Measurements from ENCODE around the gene APOH. TPM values are rescaled to one million over a fixed set of nuclear protein-coding genes. Genes with fewer than 3 reads are reported as not detected.

APOH gene
- total RNA-seq, 1 donor from 2014 or later, result not detected

DNA sequence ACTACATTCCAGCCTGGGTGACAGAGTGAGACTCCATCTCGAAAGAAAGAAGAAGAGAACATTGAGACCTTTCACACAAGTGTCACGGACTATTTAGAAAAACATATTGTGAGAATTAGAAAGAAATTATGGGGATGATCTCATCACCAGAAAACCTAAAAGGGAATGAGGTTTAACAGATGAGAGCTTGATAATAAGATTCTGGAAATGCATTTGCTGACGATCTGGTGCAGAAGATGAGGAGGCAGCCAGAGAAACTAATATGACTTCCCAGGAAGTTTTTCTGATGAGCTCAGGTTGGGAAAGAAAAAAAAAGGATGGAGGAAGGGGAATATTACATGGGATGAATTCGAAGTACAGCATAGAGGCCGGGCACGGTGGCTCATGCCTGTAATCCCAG lies 10.8 kb upstream of the APOH start:
- H3K4me1 Mint-ChIP-seq, result no peaks in the 10 kb centered on the region
- no peaks in the 10 kb centered on the region for H3K4me1 ChIP-seq

DNA sequence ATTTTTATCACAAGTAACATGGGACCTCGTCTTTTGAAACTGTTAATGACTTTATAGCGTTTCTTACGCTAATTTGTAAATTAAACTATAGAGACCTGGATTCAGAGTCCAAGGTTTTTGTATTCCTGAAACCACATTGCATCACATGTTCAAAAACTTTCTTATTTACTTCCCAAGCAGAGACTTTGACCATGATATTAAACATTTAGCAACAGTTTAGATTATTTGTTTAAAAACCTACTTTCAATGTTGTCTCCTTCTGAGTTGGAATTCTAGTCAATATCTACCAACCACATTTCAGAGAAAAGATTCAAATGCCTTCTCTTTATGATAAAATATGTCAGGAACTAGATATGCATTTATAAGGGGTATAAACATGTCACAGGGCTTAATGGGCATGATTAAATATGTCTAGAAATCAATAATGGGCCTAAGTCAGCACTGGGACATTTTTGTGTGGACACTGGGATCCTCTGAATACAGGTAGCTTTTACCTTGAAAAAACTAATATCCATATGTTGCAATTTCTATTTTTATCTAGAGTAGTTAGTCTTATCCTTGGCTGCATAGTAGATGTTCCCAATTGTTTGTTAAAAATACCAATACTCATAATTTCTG lies 6.3 kb upstream of the APOH start:
- no peak overlapping the region for H3K4me2 ChIP-seq
- no peak overlapping the region for H3K27ac Mint-ChIP-seq
- H4K20me1 ChIP-seq (ENCODE audit: low read depth), result no peaks in the 10 kb centered on the region

More for the DNA sequence above, 10.8 kb upstream of the APOH start:
- Histone ChIP-seq H3K36me3 (no peaks in the 10 kb centered on the region), H3K4me3 (no peak overlapping the region), H2AFZ (replicated peaks) (no peak overlapping the region), H3K4me2 (no peak overlapping the region), H4K20me1 (ENCODE audit: low read depth) (no peaks in the 10 kb centered on the region), H3K9ac (no peak overlapping the region), H3K79me2 (ENCODE audit: low read depth) (no peaks in the 10 kb centered on the region), H3K9me3 (ENCODE audit: low read depth) (no peaks in the 10 kb centered on the region), H3F3A (ENCODE audit: low read depth) (no peaks in the 10 kb centered on the region), H3K27ac (no peak overlapping the region), H3K27me3 (no peaks in the 10 kb centered on the region)
- DNase-seq (ENCODE audit: low spot score), result no peak
- Mint-ChIP-seq H3K27me3 (ENCODE audit: insufficient read depth, low read depth) (peaks cover 3% of the 10 kb centered on the region), H3K4me3 (no peak overlapping the region), H3K27ac (no peak overlapping the region), H3K9me3 (no peaks in the 10 kb centered on the region), H3K36me3 (no peaks in the 10 kb centered on the region)
- no peak for TF ChIP-seq EZH2 (IDR thresholded peaks at IDR 0.05)
- TF ChIP-seq, protein P1, sequence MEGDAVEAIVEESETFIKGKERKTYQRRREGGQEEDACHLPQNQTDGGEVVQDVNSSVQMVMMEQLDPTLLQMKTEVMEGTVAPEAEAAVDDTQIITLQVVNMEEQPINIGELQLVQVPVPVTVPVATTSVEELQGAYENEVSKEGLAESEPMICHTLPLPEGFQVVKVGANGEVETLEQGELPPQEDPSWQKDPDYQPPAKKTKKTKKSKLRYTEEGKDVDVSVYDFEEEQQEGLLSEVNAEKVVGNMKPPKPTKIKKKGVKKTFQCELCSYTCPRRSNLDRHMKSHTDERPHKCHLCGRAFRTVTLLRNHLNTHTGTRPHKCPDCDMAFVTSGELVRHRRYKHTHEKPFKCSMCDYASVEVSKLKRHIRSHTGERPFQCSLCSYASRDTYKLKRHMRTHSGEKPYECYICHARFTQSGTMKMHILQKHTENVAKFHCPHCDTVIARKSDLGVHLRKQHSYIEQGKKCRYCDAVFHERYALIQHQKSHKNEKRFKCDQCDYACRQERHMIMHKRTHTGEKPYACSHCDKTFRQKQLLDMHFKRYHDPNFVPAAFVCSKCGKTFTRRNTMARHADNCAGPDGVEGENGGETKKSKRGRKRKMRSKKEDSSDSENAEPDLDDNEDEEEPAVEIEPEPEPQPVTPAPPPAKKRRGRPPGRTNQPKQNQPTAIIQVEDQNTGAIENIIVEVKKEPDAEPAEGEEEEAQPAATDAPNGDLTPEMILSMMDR (IDR thresholded peaks at IDR 0.05), result no peak
- no peak for TF ChIP-seq EZH2phosphoT487 (IDR thresholded peaks at IDR 0.05)

DNA sequence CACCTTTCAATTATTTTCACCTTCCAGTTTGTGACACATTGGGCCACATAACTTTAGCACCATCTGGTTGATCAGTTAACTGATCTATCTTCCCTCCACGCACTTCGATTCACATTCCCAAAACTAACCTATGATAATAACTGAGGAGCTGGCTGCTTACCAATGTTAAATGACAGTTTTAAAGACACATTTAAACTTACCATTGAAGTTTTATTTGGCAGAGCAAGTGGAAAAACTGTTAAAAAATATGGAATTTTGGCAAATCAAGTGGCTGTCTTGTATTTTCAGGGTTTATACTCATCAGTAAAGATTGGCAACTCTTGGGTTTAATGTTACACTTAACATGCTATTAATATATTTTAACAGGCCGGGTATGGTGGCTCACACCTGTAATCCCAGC lies 5.4 kb upstream of the APOH start:
- H3K4me3 ChIP-seq, result no peak overlapping the region
- Mint-ChIP-seq H3K4me3 (no peak overlapping the region), H3K27me3 (ENCODE audit: insufficient read depth, low read depth) (peaks cover 5% of the 10 kb centered on the region), H3K4me1 (no peaks in the 10 kb centered on the region), H3K36me3 (no peaks in the 10 kb centered on the region), H3K27ac (no peak overlapping the region), H3K9me3 (no peaks in the 10 kb centered on the region)
- TF ChIP-seq, protein P1 (IDR thresholded peaks at IDR 0.05), result no peak
- TF ChIP-seq EZH2phosphoT487 (IDR thresholded peaks at IDR 0.05) (no peak), EZH2 (IDR thresholded peaks at IDR 0.05) (no peak)
- no peaks in the 10 kb centered on the region for H3F3A ChIP-seq (ENCODE audit: low read depth)
- H3K9me3 ChIP-seq (ENCODE audit: low read depth), result no peaks in the 10 kb centered on the region
- no peaks in the 10 kb centered on the region for H3K27me3 ChIP-seq
- no peak overlapping the region for H2AFZ ChIP-seq (replicated peaks)
- H3K4me2 ChIP-seq, result no peak overlapping the region
- no peak overlapping the region for H3K9ac ChIP-seq
- no peaks in the 10 kb centered on the region for H4K20me1 ChIP-seq (ENCODE audit: low read depth)
- H3K4me1 ChIP-seq, result no peaks in the 10 kb centered on the region
- no peaks in the 10 kb centered on the region for H3K36me3 ChIP-seq
- no peak overlapping the region for H3K27ac ChIP-seq
- DNase-seq (ENCODE audit: low spot score), result no peak
- no peaks in the 10 kb centered on the region for H3K79me2 ChIP-seq (ENCODE audit: low read depth)

More for the DNA sequence above, 6.3 kb upstream of the APOH start:
- no peak overlapping the region for H3K4me3 Mint-ChIP-seq
- no peaks in the 10 kb centered on the region for H3K36me3 Mint-ChIP-seq
- H3K4me3 ChIP-seq, result no peak overlapping the region
- no peaks in the 10 kb centered on the region for H3K27me3 ChIP-seq
- H3K27me3 Mint-ChIP-seq (ENCODE audit: insufficient read depth, low read depth), result peaks cover 3% of the 10 kb centered on the region
- no peaks in the 10 kb centered on the region for H3K4me1 ChIP-seq
- DNase-seq (ENCODE audit: low spot score), result no peak
- H3K9me3 Mint-ChIP-seq, result no peaks in the 10 kb centered on the region
- no peaks in the 10 kb centered on the region for H3K79me2 ChIP-seq (ENCODE audit: low read depth)
- no peaks in the 10 kb centered on the region for H3K36me3 ChIP-seq
- no peak overlapping the region for H2AFZ ChIP-seq (replicated peaks)
- no peaks in the 10 kb centered on the region for H3K9me3 ChIP-seq (ENCODE audit: low read depth)
- H3K9ac ChIP-seq, result no peak overlapping the region
- no peaks in the 10 kb centered on the region for H3F3A ChIP-seq (ENCODE audit: low read depth)
- TF ChIP-seq, protein P1 (IDR thresholded peaks at IDR 0.05), result no peak
- TF ChIP-seq EZH2 (IDR thresholded peaks at IDR 0.05) (no peak), EZH2phosphoT487 (IDR thresholded peaks at IDR 0.05) (no peak)
- no peak overlapping the region for H3K27ac ChIP-seq
- H3K4me1 Mint-ChIP-seq, result no peaks in the 10 kb centered on the region
